Testis (tissue), 3 donors: ENCODE data around the gene RALGPS1. TPM values are rescaled to one million over a fixed set of nuclear protein-coding genes. Genes with fewer than 3 reads are reported as not detected.

Source experiments
- DNase-seq: peaks from one replicate; pipeline ENCODE4 v3.0.0-alpha.2; 2019
- H3K27ac ChIP-seq, 2 donors: fragments of 200-600 bp; sonication (generic); one replicate each; pipeline ENCODE4 v1.5.1; 2019
- H3K27me3 ChIP-seq: fragments of 200-600 bp; sonication (generic); one replicate; pipeline ENCODE4 v1.5.1; 2019
- H3K36me3 ChIP-seq: fragments of 200-600 bp; sonication (generic); one replicate; pipeline ENCODE4 v1.5.1; 2017; ENCODE audit warnings: low read depth; ENCODE audit errors: missing control alignments
- H3K4me1 ChIP-seq: fragments of 200-600 bp; sonication (generic); one replicate; pipeline ENCODE4 v1.5.1; 2019
- H3K4me3 ChIP-seq, 2 donors: fragments of 200-600 bp; sonication (generic); one replicate each; pipeline ENCODE4 v1.5.1; 2017 to 2019
- H3K9me3 ChIP-seq: fragments of 200-600 bp; sonication (generic); one replicate; pipeline ENCODE4 v1.5.1; 2017
- POLR2A ChIP-seq: fragments of 450-650 bp; IDR thresholded peaks from one replicate; pipeline ENCODE4 v1.6.1; 2017; ENCODE audit warnings: antibody characterized with exemption, mild to moderate bottlenecking, moderate library complexity
- WGBS, 2 donors: methylation state at CpG; one replicate each; pipeline ENCODE4 v1.1.5; 2018; 5-methylcytosine and 5-hydroxymethylcytosine counted together
- intact Hi-C: fragments of 100-400 bp; cut with DNase I; formaldehyde crosslinking; loops from one replicate; pipeline ENCODE4 v1.15.1; 2023; ENCODE audit warnings: low total_unique reads
- polyA plus RNA-seq: library from polyadenylated mRNA; stranded (reverse); fragments of 350-450 nt; fragmentation: Illumina TruSeq; extraction: RNeasy Lipid Tissue Mini Kit (QIAGEN cat#74804); gene quantifications from one replicate; pipeline ENCODE4 v1.2.3, GENCODE V29; 2014; ENCODE audit warnings: low read depth, low replicate concordance; ENCODE audit not compliant: insufficient read depth
- total RNA-seq, 2 donors: library from RNA; depleted of rRNA; stranded (reverse); fragments of >200 nt; gene quantifications; one replicate each; pipeline ENCODE4 v1.2.3, GENCODE V29; 2016
- TF ChIP-seq, protein P1 (sequence below), 3 experiments: fragments of 450-650 bp in 2 of 3; fragments of 200-600 bp in 1 of 3; sonication (generic) in 1 of 3; IDR thresholded peaks; one replicate each; pipeline ENCODE4 v1.5.1; 2016 to 2019; ENCODE audit warnings: antibody characterized with exemption in 3 of 3, mild to moderate bottlenecking in 2 of 3, moderate library complexity in 1 of 3

Gene RALGPS1
- total and polyA plus RNA-seq, 3 donors from 2014 or later, result 35.9 to 48.6 (median 36.9) TPM

DNA sequence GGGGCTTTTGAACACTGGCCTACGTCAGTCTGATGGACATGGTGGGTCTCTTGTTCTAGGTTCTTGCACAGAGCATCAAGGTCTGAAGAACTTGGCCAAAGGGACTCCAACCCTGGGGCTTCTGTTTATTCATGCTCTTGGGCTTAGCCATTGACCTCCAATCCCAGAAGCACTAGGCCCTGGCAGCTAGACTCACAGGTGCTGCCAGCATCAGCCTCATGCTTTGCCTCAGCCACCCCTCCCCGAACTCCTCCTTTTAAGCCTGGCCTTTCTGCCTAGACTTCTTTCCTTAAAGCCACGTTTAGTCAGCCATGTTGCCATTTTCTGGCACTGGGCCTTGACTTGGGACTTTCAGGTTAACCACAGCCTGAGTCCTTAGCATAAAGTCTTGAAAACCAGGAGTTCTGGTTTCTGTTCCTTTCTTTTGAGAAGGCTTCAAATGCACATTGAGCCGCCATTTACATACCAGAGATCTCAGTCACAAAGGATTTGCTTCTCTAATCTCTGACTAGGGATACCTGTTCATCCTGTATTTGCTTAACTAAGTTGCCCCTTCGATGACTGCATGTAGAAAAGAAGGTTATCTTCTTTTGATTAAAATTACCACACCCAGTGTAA, 153.1 kb downstream of the RALGPS1 start:
- Histone ChIP-seq H3K9me3 (no peaks in the 10 kb centered on the region), H3K4me1 (no peaks in the 10 kb centered on the region), H3K27ac (no peak overlapping the region), H3K36me3 (no peaks in the 10 kb centered on the region), H3K4me3 (no peak overlapping the region), H3K27me3 (no peaks in the 10 kb centered on the region)
- intact Hi-C loops, result no loop called here
- no peak for TF ChIP-seq POLR2A
- TF ChIP-seq, protein P1, sequence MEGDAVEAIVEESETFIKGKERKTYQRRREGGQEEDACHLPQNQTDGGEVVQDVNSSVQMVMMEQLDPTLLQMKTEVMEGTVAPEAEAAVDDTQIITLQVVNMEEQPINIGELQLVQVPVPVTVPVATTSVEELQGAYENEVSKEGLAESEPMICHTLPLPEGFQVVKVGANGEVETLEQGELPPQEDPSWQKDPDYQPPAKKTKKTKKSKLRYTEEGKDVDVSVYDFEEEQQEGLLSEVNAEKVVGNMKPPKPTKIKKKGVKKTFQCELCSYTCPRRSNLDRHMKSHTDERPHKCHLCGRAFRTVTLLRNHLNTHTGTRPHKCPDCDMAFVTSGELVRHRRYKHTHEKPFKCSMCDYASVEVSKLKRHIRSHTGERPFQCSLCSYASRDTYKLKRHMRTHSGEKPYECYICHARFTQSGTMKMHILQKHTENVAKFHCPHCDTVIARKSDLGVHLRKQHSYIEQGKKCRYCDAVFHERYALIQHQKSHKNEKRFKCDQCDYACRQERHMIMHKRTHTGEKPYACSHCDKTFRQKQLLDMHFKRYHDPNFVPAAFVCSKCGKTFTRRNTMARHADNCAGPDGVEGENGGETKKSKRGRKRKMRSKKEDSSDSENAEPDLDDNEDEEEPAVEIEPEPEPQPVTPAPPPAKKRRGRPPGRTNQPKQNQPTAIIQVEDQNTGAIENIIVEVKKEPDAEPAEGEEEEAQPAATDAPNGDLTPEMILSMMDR (IDR thresholded peaks at IDR 0.05), result no peak
- 97 to 100% methylated on average over 5 of the region's 5 CpGs for WGBS, 2 donors
- DNase-seq, result no peak

DNA sequence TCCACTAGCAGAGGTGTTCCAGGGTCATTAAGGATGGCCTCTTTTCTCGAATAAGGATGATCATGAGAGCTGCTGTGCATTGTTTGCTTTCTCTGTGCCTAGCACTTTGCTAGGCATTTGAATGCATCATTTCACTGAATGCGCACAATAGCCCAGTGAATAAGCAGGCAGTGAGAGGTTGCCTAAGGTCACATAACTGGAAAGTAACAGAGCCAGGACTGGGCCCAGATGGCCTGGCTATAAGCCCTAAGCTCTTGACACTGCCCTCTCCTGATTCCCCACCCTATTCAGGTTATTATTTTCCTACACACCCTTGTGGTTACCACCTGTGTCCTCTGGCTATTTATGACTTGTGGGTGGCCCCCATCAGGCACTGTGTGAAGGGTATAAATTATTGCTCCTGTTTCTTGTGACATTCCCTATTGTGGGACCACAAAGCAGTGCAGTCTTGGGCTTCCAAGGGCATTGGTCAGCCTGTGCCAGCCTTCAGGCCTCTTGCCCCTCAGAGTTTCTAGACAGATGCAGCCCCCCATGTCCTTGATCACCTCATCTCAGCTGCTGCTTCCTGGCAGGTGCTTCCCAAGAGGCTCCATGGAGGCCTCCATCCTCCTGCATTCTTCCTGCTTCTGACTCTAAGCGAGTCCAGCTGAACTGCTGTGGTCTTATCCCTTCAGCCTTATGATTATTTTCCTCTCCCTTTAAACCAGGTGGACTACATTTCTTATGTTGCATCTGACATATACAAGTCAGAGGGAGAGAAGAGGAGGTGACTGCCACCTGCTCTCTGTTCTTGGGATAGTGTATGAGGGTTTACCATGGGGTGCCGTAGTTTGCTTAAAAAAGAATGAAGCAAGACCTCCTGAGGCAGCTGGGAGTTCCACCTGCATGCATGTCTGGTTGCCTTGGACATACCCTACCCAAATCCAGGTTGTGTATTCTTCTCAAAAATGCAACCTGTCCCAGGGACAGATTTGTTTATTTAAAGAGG, 160.3 kb downstream of the RALGPS1 start:
- no peaks in the 10 kb centered on the region for H3K9me3 ChIP-seq
- H3K36me3 ChIP-seq, result no peaks in the 10 kb centered on the region
- intact Hi-C loops, result no loop called here
- WGBS, 2 donors, result 86 to 88% methylated on average over 4 of the region's 4 CpGs
- DNase-seq, result no peak
- H3K27ac ChIP-seq, result no peak overlapping the region
- TF ChIP-seq, protein P1 (IDR thresholded peaks at IDR 0.05), result no peak
- TF ChIP-seq POLR2A, result no peak
- H3K27me3 ChIP-seq, result no peaks in the 10 kb centered on the region
- H3K4me3 ChIP-seq, result no peak overlapping the region
- H3K4me1 ChIP-seq, result no peaks in the 10 kb centered on the region

DNA sequence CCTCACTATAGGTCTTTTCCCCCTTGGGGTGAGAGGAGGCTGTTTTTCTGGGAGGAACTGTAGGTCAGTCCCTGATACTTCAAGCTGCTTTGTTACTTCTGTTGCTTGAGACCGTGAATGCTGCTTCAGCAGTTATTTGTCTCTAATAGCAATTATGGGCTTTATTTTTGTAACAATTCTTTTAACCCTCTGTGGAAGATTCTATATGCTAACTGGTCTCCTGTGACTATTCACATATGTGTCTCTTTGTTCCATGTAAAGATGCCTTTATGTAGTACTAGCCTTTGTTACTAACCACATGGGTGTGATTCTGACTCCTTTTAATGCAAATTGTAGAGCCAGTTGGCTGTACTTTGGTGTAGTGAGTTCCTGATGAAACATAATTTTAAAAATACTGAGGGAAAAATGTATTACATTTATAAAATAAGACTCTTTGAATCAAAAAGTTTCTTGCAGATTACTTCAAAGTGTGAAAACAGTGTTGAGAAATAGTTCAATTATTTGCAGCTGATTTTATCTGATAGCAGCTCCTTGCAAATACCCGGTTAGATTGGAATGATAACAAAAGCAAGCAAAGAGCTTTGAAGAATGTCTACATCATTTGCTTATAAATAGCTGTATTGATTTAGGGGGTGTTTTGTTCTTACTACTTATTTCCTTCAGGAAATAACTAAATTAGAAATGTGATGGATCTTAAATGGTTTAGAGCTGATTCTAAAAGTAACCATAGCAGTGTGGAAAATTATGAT, 161.2 kb downstream of the RALGPS1 start:
- no peaks in the 10 kb centered on the region for H3K27me3 ChIP-seq
- no peak for DNase-seq
- no peaks in the 10 kb centered on the region for H3K4me1 ChIP-seq
- H3K27ac ChIP-seq, result no peak overlapping the region
- intact Hi-C loops, result no loop called here
- no peak for TF ChIP-seq POLR2A
- TF ChIP-seq, protein P1 (IDR thresholded peaks at IDR 0.05), result no peak
- WGBS, 2 donors, result 42 to 46% methylated on average over 2 of the region's 2 CpGs
- H3K36me3 ChIP-seq, result no peaks in the 10 kb centered on the region
- no peaks in the 10 kb centered on the region for H3K9me3 ChIP-seq
- H3K4me3 ChIP-seq, result no peak overlapping the region

DNA sequence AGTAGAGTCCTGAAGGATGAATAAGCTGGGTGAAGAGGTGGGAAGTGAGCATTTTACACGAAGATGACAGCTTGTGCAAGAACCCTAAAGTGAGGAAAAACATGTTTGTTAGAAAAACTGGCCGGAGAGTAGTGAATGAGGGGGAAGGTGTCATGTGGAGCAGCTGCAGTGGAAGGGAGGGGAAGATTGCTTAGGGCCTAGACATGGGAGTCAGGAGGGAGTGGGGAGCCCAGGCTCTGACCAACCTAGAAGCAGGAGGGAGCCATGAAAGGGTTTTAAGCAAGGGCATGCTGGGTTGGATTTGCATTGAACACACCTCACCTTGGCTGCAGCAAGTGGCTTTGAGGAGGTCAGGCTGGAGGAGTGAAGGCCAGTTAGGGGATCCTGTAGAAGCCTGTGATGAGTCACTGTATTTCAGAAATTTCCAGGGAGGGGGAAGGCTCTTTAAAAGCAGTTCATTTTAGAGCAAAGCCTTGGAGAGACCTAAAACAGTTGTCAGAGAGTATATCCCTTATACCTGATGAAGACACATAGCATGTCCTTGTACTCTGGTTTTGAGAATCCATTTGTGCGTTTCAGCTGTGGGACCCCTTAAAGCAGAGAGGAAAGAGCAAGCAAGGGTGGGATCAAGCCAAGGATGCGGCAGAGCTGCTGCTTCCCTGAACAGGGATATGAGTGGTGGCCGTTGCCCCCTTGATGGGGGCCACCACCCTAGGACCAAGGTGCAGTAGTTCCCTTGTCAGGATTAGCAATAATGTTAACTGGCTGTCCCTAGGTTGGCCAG, 162.5 kb downstream of the RALGPS1 start:
- no peak for DNase-seq
- TF ChIP-seq POLR2A, result no peak
- TF ChIP-seq, protein P1 (IDR thresholded peaks at IDR 0.05), result no peak
- Histone ChIP-seq H3K27ac (no peak overlapping the region), H3K4me3 (no peak overlapping the region), H3K36me3 (no peaks in the 10 kb centered on the region), H3K9me3 (no peaks in the 10 kb centered on the region), H3K4me1 (no peaks in the 10 kb centered on the region), H3K27me3 (no peaks in the 10 kb centered on the region)
- WGBS, 2 donors, result 84 to 87% methylated on average over 5 of the region's 5 CpGs
- intact Hi-C loops, result no loop called here
